ENCODE data around the gene TANGO2.

Gene TANGO2

GRCh38 chr22:20089226-20089976 lies 68.5 kb downstream of the TANGO2 start:
- ATAC-seq, result no peak

DNA sequence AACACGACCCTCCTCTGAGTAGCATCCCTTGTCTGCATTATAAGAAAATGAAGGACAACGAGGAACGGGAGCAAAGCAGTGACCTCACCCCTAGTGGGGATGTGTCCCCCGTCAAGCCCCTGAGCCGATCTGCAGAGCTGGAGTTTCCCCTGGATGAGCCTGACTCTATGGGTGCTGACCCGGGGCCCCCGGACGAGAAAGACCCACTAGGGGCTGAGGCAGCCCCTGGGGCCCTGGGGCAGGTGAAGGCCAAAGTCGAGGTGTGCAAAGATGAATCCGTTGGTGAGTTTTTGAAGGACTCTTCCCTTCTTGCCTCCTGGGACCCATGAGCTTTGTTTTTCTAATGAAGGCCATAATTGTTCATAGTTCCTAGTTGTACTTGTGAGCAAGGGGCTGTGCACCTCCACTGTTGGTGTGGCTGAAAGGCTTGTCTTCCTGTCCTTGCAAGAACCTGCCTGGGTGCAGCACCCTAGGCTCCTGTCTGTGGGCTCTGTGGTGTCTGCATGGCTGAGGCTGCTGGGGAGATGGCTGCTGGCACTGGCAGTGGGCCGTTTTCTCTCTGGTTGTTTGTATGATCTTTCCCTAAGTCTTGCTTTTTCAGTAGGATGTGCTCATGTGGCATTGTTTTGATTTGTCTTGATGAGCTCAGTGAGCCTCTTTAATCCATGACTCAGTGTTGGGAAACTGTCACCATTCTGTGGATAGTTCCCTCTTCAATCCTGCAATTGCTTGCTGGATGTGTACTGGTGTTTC lies 69.2 kb downstream of the TANGO2 start:
- no peak for ATAC-seq

GRCh38 chr22:20090730-20091240 lies 69.9 kb downstream of the TANGO2 start:
- peak; percentile 39 to 54 for ATAC-seq

- ATAC-seq, result no peak
Observed at GRCh38 chr22:20091690-20092476, 71.0 kb downstream of the TANGO2 start.

GRCh38 chr22:20092477-20092854 lies 71.6 kb downstream of the TANGO2 start:
- peak in 1 of 2 donors; percentile 34 for ATAC-seq

DNA sequence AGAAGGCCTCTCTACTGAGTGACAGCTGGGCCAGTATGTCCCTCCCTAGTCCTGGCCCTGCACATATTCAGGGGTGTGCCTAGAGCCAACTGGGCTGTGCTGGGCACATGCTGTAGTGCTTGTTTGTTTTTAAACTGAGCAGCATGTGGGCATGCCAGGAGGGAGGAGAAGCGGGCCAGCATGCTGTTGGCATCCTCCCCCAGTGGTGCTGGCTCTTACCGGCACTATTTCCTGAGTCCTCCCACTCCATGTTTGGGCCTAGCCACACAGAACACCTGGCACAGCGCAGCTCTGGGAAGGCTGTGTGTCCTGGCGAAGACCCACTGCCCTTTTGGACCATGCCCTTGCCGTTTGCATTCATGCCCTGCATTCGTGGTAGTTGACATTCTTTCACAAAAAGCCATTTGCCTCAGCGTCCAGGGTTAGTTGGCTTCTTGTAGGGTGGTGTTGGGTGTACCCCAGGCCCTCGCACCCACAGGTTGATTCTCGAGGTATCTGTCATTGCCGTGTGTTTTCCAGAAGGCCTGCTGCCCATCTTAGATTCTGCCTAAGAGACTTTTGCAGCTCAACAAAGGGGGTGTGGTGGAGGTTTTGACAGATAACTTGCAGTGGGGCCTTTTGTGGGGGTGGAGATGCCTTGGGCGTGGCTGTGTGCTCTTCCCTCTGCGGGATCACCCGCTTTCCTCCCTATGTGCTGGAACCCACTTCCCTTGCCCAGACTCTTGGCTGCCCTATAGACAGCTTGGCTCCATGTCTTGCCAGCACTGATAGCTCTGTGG lies 72.7 kb downstream of the TANGO2 start:
- ATAC-seq, result no peak

- ATAC-seq, result no peak
Observed at GRCh38 chr22:20094197-20094807, 73.4 kb downstream of the TANGO2 start.

DNA sequence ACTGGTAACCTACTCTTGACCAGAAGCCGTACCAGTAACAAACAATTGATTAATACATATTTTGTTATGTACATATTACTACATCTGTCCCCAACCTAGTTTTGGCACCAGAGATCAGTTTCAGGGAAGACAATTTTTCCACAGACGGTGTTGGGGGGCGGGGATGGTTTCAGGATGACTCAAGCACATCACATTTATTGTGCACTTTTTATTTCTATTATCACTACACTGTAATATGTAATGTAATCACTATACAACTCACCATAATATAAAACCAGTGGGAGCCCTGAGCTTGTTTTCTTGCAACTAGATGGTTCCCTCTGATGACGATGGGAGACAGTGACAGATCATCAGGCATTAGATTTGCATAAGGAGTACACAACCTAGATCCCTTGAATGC lies 74.6 kb downstream of the TANGO2 start:
- ATAC-seq, result peak; percentile 60 to 70

GRCh38 chr22:20096574-20097420 lies 75.9 kb downstream of the TANGO2 start:
- no peak for ATAC-seq

- no peak for ATAC-seq
Observed at GRCh38 chr22:20099099-20099711, 78.3 kb downstream of the TANGO2 start.

DNA sequence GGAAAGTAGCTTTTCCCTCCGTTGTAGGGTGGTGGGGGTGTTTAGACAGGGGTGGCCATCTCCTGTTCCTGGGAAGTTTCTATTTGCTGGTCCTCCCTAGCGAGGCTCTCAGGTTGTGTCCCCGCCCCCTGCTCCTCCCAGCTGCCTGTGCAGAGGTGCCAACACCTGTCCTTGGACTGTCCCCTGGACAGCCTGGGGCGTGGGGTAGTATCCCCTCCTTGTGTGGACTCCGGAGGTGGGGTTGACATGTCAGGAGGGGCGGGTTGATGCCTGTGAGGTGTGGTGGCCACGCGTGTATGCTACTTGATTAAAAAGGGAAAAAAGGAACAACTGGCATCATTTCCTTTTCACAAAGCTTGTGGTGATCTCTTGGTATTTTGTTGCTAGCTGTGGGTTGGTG lies 80.7 kb downstream of the TANGO2 start:
- no peak for ATAC-seq

DNA sequence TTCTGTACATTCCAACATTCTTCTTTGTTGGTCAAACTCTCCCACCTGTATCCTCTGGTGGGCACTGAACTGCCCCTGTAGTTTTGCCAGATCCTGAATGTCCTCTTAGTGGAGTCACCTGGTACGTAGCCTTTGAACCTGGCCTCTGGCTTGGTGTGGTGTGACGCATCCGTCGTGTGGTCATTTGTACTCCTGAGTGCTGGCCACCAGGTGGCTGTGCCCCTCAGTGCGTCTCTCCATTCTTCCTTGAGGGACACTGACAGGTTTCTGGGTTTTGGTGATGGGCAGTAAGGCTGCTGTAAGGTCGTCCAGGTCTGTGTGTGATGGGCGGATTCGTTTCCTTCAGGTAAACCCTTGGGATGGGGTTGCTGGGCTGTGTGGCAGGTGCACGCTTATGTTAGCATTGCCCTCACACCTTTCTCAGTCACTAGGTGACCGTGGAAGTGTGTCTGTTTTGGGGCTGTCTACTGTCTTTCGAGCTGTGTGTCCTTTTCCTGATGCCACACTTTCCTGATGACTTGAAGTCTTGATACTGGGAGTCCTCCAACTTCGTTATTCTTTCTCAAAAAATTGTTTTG lies 81.4 kb downstream of the TANGO2 start:
- no peak for ATAC-seq

- ATAC-seq, result no peak
Observed at GRCh38 chr22:20105456-20106204, 84.7 kb downstream of the TANGO2 start.

DNA sequence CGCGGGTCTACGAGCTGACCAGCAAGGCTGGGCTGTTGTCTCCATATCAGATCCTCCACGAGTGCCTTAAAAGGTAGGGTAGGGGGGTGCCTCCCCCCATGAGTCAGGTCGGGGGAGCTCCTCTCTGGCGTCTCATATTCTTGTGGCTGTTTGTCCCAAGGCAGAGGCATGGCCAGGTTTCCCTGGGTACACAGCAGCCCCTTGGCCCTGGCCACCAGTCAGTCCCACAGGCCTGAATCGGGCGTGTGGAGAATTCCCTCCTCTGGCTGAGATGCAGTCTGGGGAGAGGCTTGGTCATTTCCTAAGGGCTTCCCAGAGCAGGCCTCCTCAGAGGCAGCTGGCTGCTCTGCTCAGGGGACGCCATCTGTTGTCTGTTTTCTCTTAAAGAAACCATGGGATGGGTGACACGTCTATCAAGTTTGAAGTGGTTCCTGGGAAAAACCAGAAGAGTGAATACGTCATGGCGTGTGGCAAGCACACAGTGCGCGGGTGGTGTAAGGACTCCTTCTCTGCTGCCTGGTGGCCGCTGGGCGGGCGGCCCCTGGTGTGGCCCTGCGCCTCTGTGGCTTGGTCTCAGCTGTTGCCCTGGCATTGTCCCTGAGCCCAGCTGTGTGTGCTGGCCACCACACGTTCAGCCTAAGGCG lies 85.4 kb downstream of the TANGO2 start:
- no peak for ATAC-seq

GRCh38 chr22:20106849-20107237 lies 85.9 kb downstream of the TANGO2 start:
- ATAC-seq, result no peak

- ATAC-seq, result no peak
Observed at GRCh38 chr22:20107471-20107901, 86.6 kb downstream of the TANGO2 start.

DNA sequence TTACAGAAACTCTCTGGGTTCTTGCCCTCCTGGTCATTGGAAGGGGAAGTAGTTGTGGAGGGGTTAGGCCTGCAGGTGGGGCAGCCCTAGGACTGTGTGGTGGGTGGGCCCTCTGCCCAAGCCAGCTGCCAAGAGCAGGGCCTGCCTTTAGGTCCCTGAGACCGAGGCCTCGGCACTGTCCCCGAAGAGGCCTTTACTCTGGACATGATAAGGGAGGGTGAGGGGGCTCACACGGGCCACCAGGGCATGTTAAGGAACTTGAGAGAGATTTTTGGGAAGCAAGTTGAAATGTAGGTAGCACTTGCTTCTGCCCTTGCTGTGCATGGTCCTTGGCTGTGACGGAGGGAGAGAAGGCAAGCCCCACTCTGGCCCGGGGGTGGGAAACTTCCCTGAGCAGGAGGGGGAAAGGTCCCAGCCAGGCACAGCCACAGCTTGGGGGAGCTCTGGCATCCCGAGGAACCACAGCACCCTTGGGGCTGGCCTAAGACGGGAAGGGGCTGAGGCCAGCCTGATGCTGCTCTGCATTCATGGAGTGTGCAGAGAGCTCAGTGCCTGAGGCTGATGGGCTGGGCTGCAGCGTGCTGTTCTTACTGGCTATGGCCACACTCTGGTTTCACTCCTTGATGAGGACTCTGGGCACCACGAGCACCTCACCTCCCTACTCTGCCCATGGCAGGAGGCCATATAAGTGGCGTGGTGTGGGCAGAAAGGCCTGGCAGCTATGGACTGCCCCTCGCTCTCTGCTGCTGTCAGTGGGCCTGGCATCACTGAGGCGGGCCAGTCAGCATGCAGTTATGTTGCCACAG lies 87.2 kb downstream of the TANGO2 start:
- ATAC-seq, result no peak

GRCh38 chr22:20108757-20109230 lies 87.9 kb downstream of the TANGO2 start:
- no peak for ATAC-seq

Data from activated CD4-positive, CD25-positive, alpha-beta regulatory T cell treated with anti-CD3 and anti-CD28 coated beads, Interleukin-2, amount 50 U/mL, for 24 hours (primary cell).